Activated CD4-positive, alpha-beta memory T cell treated with anti-CD3 and anti-CD28 coated beads, Interleukin-2, amount 10 ng/mL, durations not matched to agents 7 days and 5 days (primary cell): ENCODE measurements around the gene RABGGTB. TPM values are rescaled to one million over a fixed set of nuclear protein-coding genes. Genes with fewer than 3 reads are reported as not detected.
"Not testable (repeated sequence)": the region's sequence is repeated elsewhere in the genome, so short reads cannot be mapped to it uniquely, and the experiment has no call there.

Experiments used
- CTCF ChIA-PET: fragments of 350-600 bp; sonication (Branson Sonifier 250); formaldehyde crosslinking; loops from one replicate; lab custom pipeline; 2021; ENCODE audit warnings: antibody characterized with exemption, inconsistent platforms; lab: Charles Lee
- POLR2A ChIA-PET: fragments of 350-600 bp; sonication (Branson Sonifier 250); formaldehyde crosslinking; loops from one replicate; lab custom pipeline; 2021; ENCODE audit warnings: antibody characterized with exemption; lab: Charles Lee
- DNase-seq: peaks from one replicate; pipeline ENCODE4 v3.0.0-alpha.2; 2020
- H3K27ac Mint-ChIP-seq: one replicate; pipeline ENCODE4 v1.8.0; 2021; ENCODE audit warnings: mild to moderate bottlenecking, mixed read lengths
- H3K27me3 Mint-ChIP-seq: one replicate; pipeline ENCODE4 v1.8.0; 2021; ENCODE audit warnings: mixed read lengths
- H3K36me3 Mint-ChIP-seq: one replicate; pipeline ENCODE4 v1.8.0; 2021; ENCODE audit warnings: low read depth, mixed read lengths
- H3K4me1 Mint-ChIP-seq: one replicate; pipeline ENCODE4 v1.8.0; 2021; ENCODE audit warnings: mixed read lengths
- H3K4me3 Mint-ChIP-seq: one replicate; pipeline ENCODE4 v1.8.0; 2021; ENCODE audit warnings: mild to moderate bottlenecking, mixed read lengths
- H3K9me3 Mint-ChIP-seq: one replicate; pipeline ENCODE4 v1.8.0; 2021; ENCODE audit warnings: mixed read lengths
- total RNA-seq, 2 experiments: library from RNA; stranded (reverse); gene quantifications; one replicate each; pipeline ENCODE4 v1.2.3, GENCODE V29; 2021

RABGGTB gene
- total RNA-seq: 10 to 100 TPM; 80.6 to 82.7 TPM

- Mint-ChIP-seq H3K4me1 (peaks cover 43% of the 10 kb centered on the region), H3K4me3 (peak within 1 kb of the TSS; percentile 98), H3K27ac (peak within 1 kb of the TSS; percentile 92), H3K27me3 (peaks cover 3% of the 10 kb centered on the region), H3K9me3 (no peaks in the 10 kb centered on the region), H3K36me3 (peaks cover 50% of the 10 kb centered on the region)
- peak; percentile 94 for DNase-seq
- CTCF ChIA-PET: no interaction called here
- POLR2A ChIA-PET: interaction anchor here (0.8 to 3.5 kb wide), 14 partner anchors 10 to 1053 kb away, joined by 3 to 30 read pairs (median 5); partner anchors contain the start of genes ACADM, CRYZ, MSH4 and TYW3
These were observed at the start of gene RABGGTB for GRCh38 chr1:75785983-75786853. TSS of gene RABGGTB (plus strand) at chr1:75786256. CDS start at chr1:75786272, 16 bp downstream.

- Mint-ChIP-seq H3K36me3 (peaks cover 35% of the 10 kb centered on the region), H3K27me3 (no peaks in the 10 kb centered on the region), H3K27ac (no peak overlapping the region), H3K4me3 (no peak overlapping the region), H3K9me3 (no peaks in the 10 kb centered on the region), H3K4me1 (peaks cover 5% of the 10 kb centered on the region)
- CTCF ChIA-PET: no interaction called here
- POLR2A ChIA-PET: no interaction called here
- DNase-seq: no peak
These were observed 43.9 kb upstream of the RABGGTB start for GRCh38 chr1:75742047-75742625.

- Mint-ChIP-seq H3K4me3 (no peak overlapping the region), H3K36me3 (peaks cover 32% of the 10 kb centered on the region), H3K9me3 (no peaks in the 10 kb centered on the region), H3K27me3 (no peaks in the 10 kb centered on the region), H3K27ac (no peak overlapping the region), H3K4me1 (peaks cover 5% of the 10 kb centered on the region)
- POLR2A ChIA-PET: interaction anchor here (1.0 to 1.1 kb wide), 2 partner anchors 40 to 42 kb away, joined by 3 read pairs; partner anchors contain the start of gene RABGGTB
- CTCF ChIA-PET: interaction anchor here (1.1 kb wide), 1 partner anchor 19 kb away, joined by 3 read pairs; no protein-coding TSS in a partner anchor
- DNase-seq: no peak
These were observed 40.8 kb upstream of the RABGGTB start for GRCh38 chr1:75745276-75745675.

GRCh38 chr1:75757210-75757609, 28.8 kb upstream of the RABGGTB start:
- H3K27ac Mint-ChIP-seq, CTCF ChIA-PET, DNase-seq, H3K4me1 Mint-ChIP-seq, H3K27me3 Mint-ChIP-seq, H3K4me3 Mint-ChIP-seq, POLR2A ChIA-PET: not testable (repeated sequence)
- H3K9me3 Mint-ChIP-seq: peaks cover 18% of the 10 kb centered on the region
- peaks cover 69% of the 10 kb centered on the region for H3K36me3 Mint-ChIP-seq

GRCh38 chr1:75758543-75758942, 27.5 kb upstream of the RABGGTB start:
- H3K4me1 Mint-ChIP-seq, H3K4me3 Mint-ChIP-seq, POLR2A ChIA-PET, H3K27ac Mint-ChIP-seq, H3K27me3 Mint-ChIP-seq, CTCF ChIA-PET, DNase-seq: not testable (repeated sequence)
- Mint-ChIP-seq H3K36me3 (peaks cover 55% of the 10 kb centered on the region), H3K9me3 (peaks cover 18% of the 10 kb centered on the region)

GRCh38 chr1:75764057-75764655, 21.9 kb upstream of the RABGGTB start:
- ChIA-PET POLR2A (no interaction called here), CTCF (no interaction called here)
- Mint-ChIP-seq H3K36me3 (peaks cover 9% of the 10 kb centered on the region), H3K4me3 (no peak overlapping the region), H3K27me3 (no peaks in the 10 kb centered on the region), H3K27ac (no peak overlapping the region), H3K4me1 (peaks cover 2% of the 10 kb centered on the region), H3K9me3 (no peaks in the 10 kb centered on the region)
- no peak for DNase-seq

GRCh38 chr1:75765697-75766355, 20.2 kb upstream of the RABGGTB start:
- DNase-seq: no peak
- POLR2A ChIA-PET: no interaction called here
- Mint-ChIP-seq H3K36me3 (peaks cover 6% of the 10 kb centered on the region), H3K27me3 (no peaks in the 10 kb centered on the region), H3K9me3 (no peaks in the 10 kb centered on the region), H3K4me1 (peaks cover 2% of the 10 kb centered on the region), H3K4me3 (no peak overlapping the region), H3K27ac (no peak overlapping the region)
- CTCF ChIA-PET: no interaction called here

GRCh38 chr1:75768016-75768415, 18.0 kb upstream of the RABGGTB start:
- Mint-ChIP-seq H3K9me3 (no peaks in the 10 kb centered on the region), H3K4me3 (no peak overlapping the region), H3K4me1 (peaks cover 2% of the 10 kb centered on the region), H3K27me3 (no peaks in the 10 kb centered on the region), H3K36me3 (peaks cover 2% of the 10 kb centered on the region), H3K27ac (no peak overlapping the region)
- DNase-seq: no peak
- CTCF ChIA-PET: no interaction called here
- POLR2A ChIA-PET: interaction anchor here (1.8 kb wide), 1 partner anchor 17 kb away, joined by 8 read pairs; no protein-coding TSS in a partner anchor

- CTCF ChIA-PET: no interaction called here
- no peak for DNase-seq
- no peaks in the 10 kb centered on the region for H3K9me3 Mint-ChIP-seq
- H3K4me1 Mint-ChIP-seq: peaks cover 3% of the 10 kb centered on the region
- peaks cover 2% of the 10 kb centered on the region for H3K36me3 Mint-ChIP-seq
- H3K27ac Mint-ChIP-seq: no peak overlapping the region
- POLR2A ChIA-PET: no interaction called here
- no peaks in the 10 kb centered on the region for H3K27me3 Mint-ChIP-seq
- no peak overlapping the region for H3K4me3 Mint-ChIP-seq
These were observed 15.3 kb upstream of the RABGGTB start for GRCh38 chr1:75770761-75771160.

- Mint-ChIP-seq H3K27ac (no peak overlapping the region), H3K36me3 (peaks cover 2% of the 10 kb centered on the region), H3K4me3 (no peak overlapping the region), H3K27me3 (no peaks in the 10 kb centered on the region), H3K9me3 (no peaks in the 10 kb centered on the region), H3K4me1 (peaks cover 1% of the 10 kb centered on the region)
- DNase-seq: no peak
- CTCF ChIA-PET: no interaction called here
- POLR2A ChIA-PET: no interaction called here
These were observed 14.1 kb upstream of the RABGGTB start for GRCh38 chr1:75771978-75772377.

GRCh38 chr1:75777812-75778211, 8.2 kb upstream of the RABGGTB start:
- POLR2A ChIA-PET, H3K9me3 Mint-ChIP-seq, H3K27ac Mint-ChIP-seq, CTCF ChIA-PET, DNase-seq, H3K36me3 Mint-ChIP-seq, H3K4me3 Mint-ChIP-seq: not testable (repeated sequence)
- peaks cover 12% of the 10 kb centered on the region for H3K4me1 Mint-ChIP-seq
- H3K27me3 Mint-ChIP-seq: peaks cover 19% of the 10 kb centered on the region

GRCh38 chr1:75778694-75779093, 7.4 kb upstream of the RABGGTB start:
- H3K4me3 Mint-ChIP-seq, POLR2A ChIA-PET, H3K9me3 Mint-ChIP-seq, CTCF ChIA-PET, H3K36me3 Mint-ChIP-seq, H3K27ac Mint-ChIP-seq, DNase-seq: not testable (repeated sequence)
- Mint-ChIP-seq H3K4me1 (peaks cover 12% of the 10 kb centered on the region), H3K27me3 (peaks cover 19% of the 10 kb centered on the region)
